ENCODE data around the gene ERVH48-1.
"Not testable (repeated sequence)": the region's sequence is repeated elsewhere in the genome, so short reads cannot be mapped to it uniquely, and the experiment has no call there.

DNA sequence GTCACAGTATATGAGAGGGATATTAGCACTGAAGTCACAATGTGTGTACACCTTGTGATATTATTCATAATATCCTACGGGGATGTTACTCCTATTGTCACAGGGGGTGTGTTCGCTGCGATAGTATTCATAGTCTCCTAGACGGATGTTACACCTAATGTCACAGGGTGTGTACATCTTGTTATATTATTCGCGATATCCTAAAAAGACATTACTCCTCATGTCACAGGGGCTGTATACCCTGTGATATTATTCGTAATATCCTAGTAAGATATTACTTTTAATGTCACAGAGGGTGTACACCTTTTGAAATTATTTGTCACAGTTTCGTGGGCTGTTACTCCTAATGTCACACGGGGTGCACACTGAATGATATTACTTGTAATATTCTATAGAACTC, 25.8 kb upstream of the ERVH48-1 start:
- TF ChIP-seq, protein P1, sequence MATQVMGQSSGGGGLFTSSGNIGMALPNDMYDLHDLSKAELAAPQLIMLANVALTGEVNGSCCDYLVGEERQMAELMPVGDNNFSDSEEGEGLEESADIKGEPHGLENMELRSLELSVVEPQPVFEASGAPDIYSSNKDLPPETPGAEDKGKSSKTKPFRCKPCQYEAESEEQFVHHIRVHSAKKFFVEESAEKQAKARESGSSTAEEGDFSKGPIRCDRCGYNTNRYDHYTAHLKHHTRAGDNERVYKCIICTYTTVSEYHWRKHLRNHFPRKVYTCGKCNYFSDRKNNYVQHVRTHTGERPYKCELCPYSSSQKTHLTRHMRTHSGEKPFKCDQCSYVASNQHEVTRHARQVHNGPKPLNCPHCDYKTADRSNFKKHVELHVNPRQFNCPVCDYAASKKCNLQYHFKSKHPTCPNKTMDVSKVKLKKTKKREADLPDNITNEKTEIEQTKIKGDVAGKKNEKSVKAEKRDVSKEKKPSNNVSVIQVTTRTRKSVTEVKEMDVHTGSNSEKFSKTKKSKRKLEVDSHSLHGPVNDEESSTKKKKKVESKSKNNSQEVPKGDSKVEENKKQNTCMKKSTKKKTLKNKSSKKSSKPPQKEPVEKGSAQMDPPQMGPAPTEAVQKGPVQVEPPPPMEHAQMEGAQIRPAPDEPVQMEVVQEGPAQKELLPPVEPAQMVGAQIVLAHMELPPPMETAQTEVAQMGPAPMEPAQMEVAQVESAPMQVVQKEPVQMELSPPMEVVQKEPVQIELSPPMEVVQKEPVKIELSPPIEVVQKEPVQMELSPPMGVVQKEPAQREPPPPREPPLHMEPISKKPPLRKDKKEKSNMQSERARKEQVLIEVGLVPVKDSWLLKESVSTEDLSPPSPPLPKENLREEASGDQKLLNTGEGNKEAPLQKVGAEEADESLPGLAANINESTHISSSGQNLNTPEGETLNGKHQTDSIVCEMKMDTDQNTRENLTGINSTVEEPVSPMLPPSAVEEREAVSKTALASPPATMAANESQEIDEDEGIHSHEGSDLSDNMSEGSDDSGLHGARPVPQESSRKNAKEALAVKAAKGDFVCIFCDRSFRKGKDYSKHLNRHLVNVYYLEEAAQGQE (IDR thresholded peaks at IDR 0.05): not testable (repeated sequence)
- not testable (repeated sequence) for TF ChIP-seq POLR2A (IDR thresholded peaks at IDR 0.05; ENCODE audit: low read length)
